HG03139 (cell line): ENCODE results near the gene IGFN1.
A peak's percentile ranks its signal among the peaks of the same experiment; 100 is the strongest.

ENCODE experiments used
- ATAC-seq: cut with Tn5 transposase; IDR thresholded peaks from one replicate; pipeline ENCODE4 v1.9.1; 2021; ENCODE audit not compliant: unreplicated experiment

Gene IGFN1

GRCh38 chr1:201190624-201191051, at the start of gene IGFN1:
IGFN1 (plus strand) TSS chr1:201190824; CDS start chr1:201193294, 2,470 bp downstream.
- ATAC-seq: no peak

- no peak for ATAC-seq
Measured at GRCh38 chr1:201140941-201141260, 49.7 kb upstream of the IGFN1 start.

GRCh38 chr1:201141418-201141817, 49.2 kb upstream of the IGFN1 start:
- no peak for ATAC-seq

- ATAC-seq: no peak
Measured at GRCh38 chr1:201142011-201142848, 48.4 kb upstream of the IGFN1 start.

- ATAC-seq: no peak
Measured at GRCh38 chr1:201142849-201143725, 47.5 kb upstream of the IGFN1 start.

GRCh38 chr1:201143726-201144635, 46.6 kb upstream of the IGFN1 start:
- no peak for ATAC-seq

DNA sequence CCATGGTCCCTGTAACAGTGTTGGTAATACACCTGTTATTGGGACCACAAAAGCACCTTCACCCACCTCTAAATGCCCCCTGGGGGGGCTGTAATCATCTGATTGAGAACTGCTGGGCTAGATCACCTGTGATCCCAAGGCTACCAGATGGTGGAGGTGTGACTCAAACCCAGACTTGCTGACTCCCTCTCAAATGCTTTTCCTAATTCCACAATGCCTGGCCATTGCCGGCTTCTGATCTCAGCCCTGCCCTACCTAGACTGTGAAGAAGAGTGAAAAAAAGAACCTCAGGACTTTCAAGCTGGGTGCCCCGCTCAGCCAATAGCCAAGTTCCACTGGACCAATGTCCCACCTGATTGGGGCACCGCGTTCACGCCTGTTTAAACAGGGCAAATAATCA, 45.9 kb upstream of the IGFN1 start:
- ATAC-seq: no peak

GRCh38 chr1:201145132-201145531, 45.5 kb upstream of the IGFN1 start:
- ATAC-seq: no peak

GRCh38 chr1:201145816-201146215, 44.8 kb upstream of the IGFN1 start:
- ATAC-seq: no peak

GRCh38 chr1:201146626-201147390, 43.8 kb upstream of the IGFN1 start:
- no peak for ATAC-seq

GRCh38 chr1:201147396-201148015, 43.1 kb upstream of the IGFN1 start:
- no peak for ATAC-seq

- ATAC-seq: no peak
Measured at GRCh38 chr1:201149400-201149799, 41.2 kb upstream of the IGFN1 start.

DNA sequence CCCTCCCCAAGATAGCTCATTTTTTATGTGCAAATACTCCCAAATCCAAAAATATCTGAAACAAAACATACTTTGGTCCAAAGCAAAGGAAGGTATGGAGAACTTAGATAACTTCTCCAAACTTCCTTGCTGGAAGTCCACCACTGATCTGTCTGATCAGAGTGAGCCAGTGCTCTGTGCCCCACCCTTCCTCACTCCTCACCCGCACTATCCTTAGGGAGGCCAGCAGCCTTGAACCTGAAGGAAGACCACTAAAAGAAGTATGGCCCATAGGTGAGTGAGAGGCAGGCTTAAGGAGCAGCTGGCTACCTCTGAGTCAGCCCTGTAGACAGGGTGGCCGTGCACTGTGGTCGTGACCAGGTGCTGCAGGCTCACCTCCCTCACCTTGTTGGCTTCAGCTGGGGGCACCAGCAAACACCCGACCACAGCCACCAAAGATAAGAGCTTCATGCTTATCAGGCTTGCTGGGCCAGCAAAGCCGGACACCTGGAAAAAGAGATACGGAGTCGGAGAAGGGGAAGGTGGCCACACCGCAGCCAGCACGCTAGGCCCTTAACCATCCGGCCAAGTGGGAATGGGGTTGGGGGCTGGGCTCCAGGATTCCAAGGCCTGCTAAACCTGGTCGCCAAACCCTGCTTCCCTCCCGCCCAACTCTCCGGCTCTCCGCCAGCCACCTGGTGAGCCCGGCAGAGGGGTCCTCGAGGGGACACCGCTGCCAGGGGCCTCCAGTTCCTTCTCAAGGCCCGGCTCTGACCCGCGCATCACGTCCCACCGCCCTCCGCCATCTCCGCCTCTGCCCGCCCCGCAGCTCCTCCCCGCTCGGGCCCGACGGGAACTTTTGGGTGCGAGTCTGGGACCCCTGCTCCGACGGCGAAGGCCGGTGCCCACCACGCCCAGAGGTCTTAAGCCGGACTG, 36.9 kb upstream of the IGFN1 start:
- peak; percentile 50 for ATAC-seq

DNA sequence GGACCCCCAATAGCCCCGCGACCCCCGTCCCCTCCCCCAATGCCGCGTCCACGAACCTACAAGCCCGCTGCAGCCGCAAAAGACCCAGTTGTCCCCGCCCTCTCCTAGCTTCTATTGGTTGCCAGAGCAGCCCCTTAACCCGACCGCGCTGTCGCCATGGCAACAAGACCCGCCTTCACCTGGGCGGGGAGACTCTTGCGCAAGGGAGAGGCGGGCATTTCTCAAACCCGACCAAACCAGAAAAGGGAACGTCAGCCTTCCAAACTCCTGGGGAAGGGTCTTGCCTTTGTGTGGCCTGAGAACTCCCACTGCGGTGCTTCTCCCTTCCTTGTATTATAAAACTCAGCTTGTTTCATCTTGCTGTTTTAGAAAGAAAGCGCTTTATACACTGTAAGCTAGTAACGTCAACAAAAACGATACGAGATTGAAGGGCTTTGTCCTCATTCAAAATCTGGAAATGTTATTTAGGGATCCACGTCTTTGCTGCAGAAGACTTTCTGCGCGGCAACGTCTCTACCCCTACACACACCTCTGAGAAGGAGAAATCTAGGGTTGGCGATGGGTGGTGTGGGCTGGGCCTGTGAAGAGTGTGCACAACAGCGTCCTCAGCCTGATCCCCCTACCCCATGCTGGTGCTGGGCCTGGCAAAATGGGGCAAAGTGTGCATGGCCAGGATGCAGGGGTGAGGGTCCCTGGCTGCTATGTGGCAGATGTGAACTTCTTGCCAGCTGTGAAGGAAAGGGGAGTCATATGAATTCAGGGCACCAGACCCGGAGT, 36.0 kb upstream of the IGFN1 start, which contains the start of gene TMEM9:
Gene TMEM9 (minus strand): TSS at position 86 of the 777 bp plus-strand sequence. CDS start 551 bp downstream, outside the sequence.
- ATAC-seq: peak; percentile 98

DNA sequence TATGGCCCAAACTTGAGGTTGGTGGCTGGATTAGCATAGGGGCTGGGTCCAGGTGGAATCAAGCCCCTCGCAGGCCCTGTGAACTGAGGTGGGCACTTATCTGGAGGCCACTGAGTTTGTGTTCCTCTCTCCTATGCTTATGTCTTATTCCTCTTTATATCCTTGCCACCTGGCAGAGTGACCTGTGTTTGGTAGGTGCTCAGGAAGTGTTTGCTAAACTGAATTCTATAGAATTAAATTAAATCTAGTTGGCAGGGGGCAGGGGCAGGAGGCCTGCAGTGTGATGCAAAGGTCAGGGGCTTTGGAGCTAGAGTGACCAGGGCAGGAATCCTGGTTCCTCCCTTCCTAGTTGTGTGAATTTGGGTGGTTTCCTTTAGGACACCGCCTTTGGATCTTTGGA, 35.3 kb upstream of the IGFN1 start:
- ATAC-seq: no peak

- ATAC-seq: no peak
Measured at GRCh38 chr1:201156346-201156745, 34.3 kb upstream of the IGFN1 start.

DNA sequence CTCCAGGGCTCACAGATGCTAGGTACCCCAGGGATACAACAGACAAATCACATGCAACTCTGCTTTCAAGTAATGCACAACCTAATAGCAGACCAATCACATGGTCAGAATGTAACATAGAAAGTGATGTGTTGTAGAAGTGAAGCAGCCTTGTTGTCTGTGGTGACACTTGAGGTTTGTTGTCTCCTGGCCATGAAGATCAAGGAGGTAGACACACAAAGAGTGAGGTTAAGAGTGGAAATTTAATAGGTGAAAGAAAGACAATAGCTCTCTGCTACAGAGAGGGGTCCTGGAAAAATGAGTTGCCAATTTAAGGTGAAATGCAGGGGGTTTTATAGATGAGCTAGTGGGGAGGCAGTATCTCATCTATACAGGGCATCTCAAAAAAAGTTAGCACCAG, 33.8 kb upstream of the IGFN1 start:
- no peak for ATAC-seq

DNA sequence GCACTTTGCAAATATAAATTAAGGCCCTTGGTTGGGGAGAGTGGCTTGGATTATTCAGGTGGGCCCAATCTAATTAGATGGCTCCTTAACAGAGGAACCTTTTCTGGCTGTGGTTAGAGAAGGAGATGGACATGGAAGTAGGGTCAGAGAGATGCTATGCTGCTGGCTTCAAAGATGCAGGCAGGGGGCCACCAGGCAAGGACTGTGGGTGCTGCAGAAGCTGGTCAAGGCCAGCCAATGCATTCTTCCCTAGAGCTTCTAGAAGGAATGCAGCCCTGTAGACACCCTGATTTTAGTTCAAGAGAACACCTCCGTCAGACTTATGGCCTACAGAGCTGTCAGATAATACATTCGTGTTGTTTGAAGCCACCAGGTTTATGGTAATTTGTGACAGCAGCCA, 32.7 kb upstream of the IGFN1 start:
- no peak for ATAC-seq
